Psoas muscle (tissue), 8 donors: ENCODE measurements around the gene TMEM116. TPM values are rescaled to one million over a fixed set of nuclear protein-coding genes. Genes with fewer than 3 reads are reported as not detected.

Experiments
- ATAC-seq, 4 donors: fragments of 200-7000 bp; cut with Tn5 transposase; one replicate each; pipeline ENCODE4 v1.9.1; 2020; ENCODE audit warnings: moderate library complexity in 3 of 4, mild to moderate bottlenecking in 2 of 4
- DNase-seq, 2 donors: peaks; one replicate each; pipeline ENCODE4 v3.0.0-alpha.2; 2020
- H3K27ac ChIP-seq: fragments of 200-600 bp; one replicate; pipeline ENCODE4 v1.8.0; 2022
- H3K27me3 ChIP-seq, 3 donors: fragments of 200-600 bp in 1 of 3; one replicate each; pipeline versions ENCODE4 v1.6.1 to v1.8.0; 2013 to 2022; ENCODE audit warnings: low read length in 2 of 3, mild to moderate bottlenecking in 2 of 3, moderate library complexity in 1 of 3; ENCODE audit not compliant: insufficient read depth in 3 of 3
- H3K36me3 ChIP-seq, 2 donors: fragments of 200-600 bp in 1 of 2; one replicate each; pipeline versions ENCODE4 v1.6.1 to v1.8.0; 2013 to 2022; ENCODE audit warnings: low read depth in 1 of 2, mild to moderate bottlenecking in 1 of 2, moderate library complexity in 1 of 2; ENCODE audit not compliant: insufficient read depth in 1 of 2
- H3K4me1 ChIP-seq: fragments of 200-600 bp; one replicate; pipeline ENCODE4 v1.8.0; 2022
- H3K4me3 ChIP-seq: fragments of 200-600 bp; one replicate; pipeline ENCODE4 v1.8.0; 2022; ENCODE audit warnings: mild to moderate bottlenecking
- H3K9me3 ChIP-seq: fragments of 200-600 bp; one replicate; pipeline ENCODE4 v1.8.0; 2022
- WGBS, 3 donors: extraction: QIAGEN DNeasy Blood & Tissue Kit; methylation state at CpG; one replicate each; pipeline versions ENCODE4 v1.1.6 to v1.1.7; 2013; 5-methylcytosine and 5-hydroxymethylcytosine counted together
- intact Hi-C, 2 donors: fragments of 100-400 bp; cut with DNase I; formaldehyde crosslinking; loops; one replicate each; pipeline versions ENCODE4 v1.11.0 to v1.14.2; 2022
- polyA plus RNA-seq, 3 donors: library from polyadenylated mRNA; stranded (reverse); fragments of 200-250 nt; gene quantifications; one replicate each; pipeline ENCODE4 v1.2.3, GENCODE V29; 2013
- total RNA-seq, 4 donors: library from RNA; stranded (reverse); fragmentation: NEBNext Ultra II Directional in 2 of 4; extraction: Animal tissue kit (Norgen Biotek cat#: 25700) in 2 of 4; gene quantifications; one replicate each; pipeline versions ENCODE4 v1.2.1 to v1.2.4, GENCODE V29; 2021 to 2023
- TF ChIP-seq, protein P1 (sequence below): fragments of 200-600 bp; IDR thresholded peaks from one replicate; pipeline ENCODE4 v1.8.0; 2022; ENCODE audit warnings: antibody characterized with exemption
- donor health status: healthy with polysubstance abuse.
- donor health status: DM: no; HTN: no; CAD: no; lungs with moderate emphysema.
- donor health status: Bipolar disorder and iron deficiency.
- donor health status: healthy.
- donor health status: DM: yes; HTN: yes; CAD: no.
- donor health status: DM: no; HTN: no; CAD: no.
- donor health status: DM: no; HTN: no; CAD: no.
- donor health status: DM: yes; HTN: yes; CAD: no.

TMEM116 gene
- total and polyA plus RNA-seq, 7 donors: 3.2 to 12.5 (median 5.4) TPM

- Histone ChIP-seq H3K4me3 (peak overlapping the region; percentile 32), H3K9me3 (no peaks in the 10 kb centered on the region), H3K4me1 (peaks cover 25% of the 10 kb centered on the region), H3K36me3 (peaks cover 0 to 7% of the 10 kb centered on the region in 2 donors), H3K27ac (peak overlapping the region; percentile 74), H3K27me3 (no peaks in the 10 kb centered on the region)
- 36 to 54% (median 37%) methylated on average over 1 of the region's 1 CpG for WGBS, 3 donors
- no peak for DNase-seq
- ATAC-seq: peak; percentile 71 to 85 (median 78)
- TF ChIP-seq, protein P1, sequence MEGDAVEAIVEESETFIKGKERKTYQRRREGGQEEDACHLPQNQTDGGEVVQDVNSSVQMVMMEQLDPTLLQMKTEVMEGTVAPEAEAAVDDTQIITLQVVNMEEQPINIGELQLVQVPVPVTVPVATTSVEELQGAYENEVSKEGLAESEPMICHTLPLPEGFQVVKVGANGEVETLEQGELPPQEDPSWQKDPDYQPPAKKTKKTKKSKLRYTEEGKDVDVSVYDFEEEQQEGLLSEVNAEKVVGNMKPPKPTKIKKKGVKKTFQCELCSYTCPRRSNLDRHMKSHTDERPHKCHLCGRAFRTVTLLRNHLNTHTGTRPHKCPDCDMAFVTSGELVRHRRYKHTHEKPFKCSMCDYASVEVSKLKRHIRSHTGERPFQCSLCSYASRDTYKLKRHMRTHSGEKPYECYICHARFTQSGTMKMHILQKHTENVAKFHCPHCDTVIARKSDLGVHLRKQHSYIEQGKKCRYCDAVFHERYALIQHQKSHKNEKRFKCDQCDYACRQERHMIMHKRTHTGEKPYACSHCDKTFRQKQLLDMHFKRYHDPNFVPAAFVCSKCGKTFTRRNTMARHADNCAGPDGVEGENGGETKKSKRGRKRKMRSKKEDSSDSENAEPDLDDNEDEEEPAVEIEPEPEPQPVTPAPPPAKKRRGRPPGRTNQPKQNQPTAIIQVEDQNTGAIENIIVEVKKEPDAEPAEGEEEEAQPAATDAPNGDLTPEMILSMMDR: no peak
- intact Hi-C loops: no loop called here
Measured at GRCh38 chr12:111937429-111937828, 75.5 kb downstream of the TMEM116 start.

- TF ChIP-seq, protein P1: no peak
- Histone ChIP-seq H3K9me3 (no peaks in the 10 kb centered on the region), H3K4me1 (peaks cover 25% of the 10 kb centered on the region), H3K27me3 (no peaks in the 10 kb centered on the region), H3K4me3 (peak overlapping the region; percentile 32), H3K36me3 (peaks cover 0 to 9% of the 10 kb centered on the region in 2 donors), H3K27ac (peak overlapping the region; percentile 74)
- peak in 3 of 4 donors; percentile 58 to 83 (median 68) for ATAC-seq
- no peak for DNase-seq
- intact Hi-C loops: no loop called here
Measured at GRCh38 chr12:111936869-111937268, 76.1 kb downstream of the TMEM116 start.

- ATAC-seq: no peak
- DNase-seq: no peak
- intact Hi-C loops: no loop called here
- TF ChIP-seq, protein P1: no peak
- H3K27me3 ChIP-seq: no peaks in the 10 kb centered on the region
- H3K9me3 ChIP-seq: no peaks in the 10 kb centered on the region
- no peak overlapping the region for H3K27ac ChIP-seq
- H3K4me1 ChIP-seq: peaks cover 16% of the 10 kb centered on the region
- H3K4me3 ChIP-seq: no peak overlapping the region
- peaks cover 0 to 9% of the 10 kb centered on the region in 2 donors for H3K36me3 ChIP-seq
- 93 to 94% (median 93%) methylated on average over 5 of the region's 5 CpGs for WGBS, 3 donors
Measured at GRCh38 chr12:111932241-111932640, 80.7 kb downstream of the TMEM116 start.

DNA sequence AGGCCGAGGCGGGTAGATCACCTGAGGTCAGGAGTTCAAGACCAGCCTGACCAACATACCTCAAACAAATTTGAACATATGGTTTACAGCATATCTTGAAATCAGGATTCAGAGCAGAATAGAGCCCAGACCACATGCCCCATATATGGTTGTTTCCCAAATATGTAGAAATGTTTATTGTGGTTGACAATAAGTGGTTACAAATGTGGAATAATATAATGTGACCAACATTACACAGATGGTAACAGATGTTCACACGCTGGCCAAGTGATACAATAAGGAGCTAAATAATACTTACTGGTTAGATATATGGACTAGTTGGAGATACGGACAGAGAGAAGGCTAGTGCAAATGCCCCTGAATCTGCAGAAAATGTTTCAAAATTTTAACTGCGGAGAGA lies 85.6 kb downstream of the TMEM116 start:
- 90 to 92% (median 91%) methylated on average over 5 of the region's 5 CpGs for WGBS, 3 donors
- peaks cover 0 to 1% of the 10 kb centered on the region in 2 donors for H3K36me3 ChIP-seq
- DNase-seq (no peak), ATAC-seq (no peak)
- no peaks in the 10 kb centered on the region for H3K4me1 ChIP-seq
- no peak overlapping the region for H3K27ac ChIP-seq
- intact Hi-C loops: no loop called here
- TF ChIP-seq, protein P1: no peak
- H3K9me3 ChIP-seq: no peaks in the 10 kb centered on the region
- no peak overlapping the region for H3K4me3 ChIP-seq
- H3K27me3 ChIP-seq: no peaks in the 10 kb centered on the region

GRCh38 chr12:111926631-111927030 lies 86.3 kb downstream of the TMEM116 start:
- DNase-seq (no peak), ATAC-seq (no peak)
- 96 to 99% (median 98%) methylated on average over 2 of the region's 2 CpGs for WGBS, 3 donors
- TF ChIP-seq, protein P1: no peak
- intact Hi-C loops: no loop called here
- H3K27me3 ChIP-seq: no peaks in the 10 kb centered on the region
- H3K4me1 ChIP-seq: no peaks in the 10 kb centered on the region
- H3K9me3 ChIP-seq: no peaks in the 10 kb centered on the region
- no peak overlapping the region for H3K4me3 ChIP-seq
- H3K27ac ChIP-seq: no peak overlapping the region
- no peaks in the 10 kb centered on the region for H3K36me3 ChIP-seq
